ENCODE data around the gene HPSE.

The HPSE gene
- 11.0 to 19.3 (median 18.2) reads per million in 4 donors for total RNA-seq

DNA sequence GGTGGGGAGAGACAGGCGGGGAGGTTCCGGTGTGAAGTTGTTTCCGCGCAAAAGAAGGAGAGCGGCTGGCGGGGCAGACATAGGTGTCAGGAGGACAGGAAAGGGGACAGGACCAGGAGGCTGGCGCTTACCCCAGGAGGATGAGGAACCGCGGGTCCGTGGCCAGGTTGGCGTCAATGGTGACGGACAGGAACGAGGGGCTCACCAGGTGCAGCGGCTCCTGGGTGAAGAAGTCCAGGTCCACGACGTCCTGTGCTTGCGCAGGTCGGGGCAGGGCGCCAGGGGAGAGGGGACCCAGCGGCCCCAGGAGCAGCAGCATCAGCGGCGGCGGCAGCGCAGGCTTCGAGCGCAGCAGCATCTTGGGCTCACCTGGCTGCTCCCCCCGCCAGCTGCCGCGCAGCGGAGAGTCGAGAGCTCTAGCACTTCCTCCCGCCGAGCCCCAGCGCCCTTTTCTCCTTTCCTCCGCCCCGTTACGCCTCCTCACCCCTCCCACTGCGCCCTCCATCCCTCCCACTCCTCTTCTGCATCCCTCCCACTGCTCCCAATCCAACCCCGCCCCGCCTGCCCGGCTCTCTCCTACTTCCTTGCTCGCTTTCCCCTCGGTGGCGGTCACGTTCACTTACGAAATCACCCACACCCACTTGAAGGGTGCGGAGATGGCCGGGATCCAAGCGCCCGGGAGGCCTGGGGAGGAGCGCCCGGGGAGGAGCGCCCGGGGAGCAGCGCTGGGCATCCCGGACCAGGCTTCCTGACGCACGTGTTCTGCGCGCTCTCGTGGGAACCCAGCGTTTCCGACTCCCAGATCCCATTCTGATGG lies at the start of gene HPSE:
Gene HPSE (minus strand): TSS at position 424 of the 817 bp plus-strand sequence. CDS start 66 bp downstream, at position 358.
- peak; percentile 53 to 68 (median 59) for DNase-seq

DNA sequence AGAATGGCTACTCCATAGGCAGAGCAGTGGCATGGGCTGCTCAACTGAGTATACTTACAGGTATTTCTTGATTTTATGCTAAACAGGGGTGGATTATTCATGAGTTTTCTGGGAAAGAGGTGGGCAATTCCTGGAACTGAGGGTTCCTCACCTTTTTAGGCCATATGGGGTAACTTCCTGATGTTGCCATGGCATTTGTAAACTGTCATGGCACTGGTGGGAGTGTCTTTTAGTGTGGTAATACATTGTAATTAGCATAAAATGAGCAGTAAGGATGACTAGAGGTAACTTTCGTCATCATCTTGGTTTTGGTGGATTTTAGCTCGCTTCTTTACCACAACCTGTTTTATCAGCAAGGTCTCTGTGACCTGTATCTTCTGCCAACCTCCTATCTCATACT lies 48.2 kb upstream of the HPSE start:
- no peak for DNase-seq

DNA sequence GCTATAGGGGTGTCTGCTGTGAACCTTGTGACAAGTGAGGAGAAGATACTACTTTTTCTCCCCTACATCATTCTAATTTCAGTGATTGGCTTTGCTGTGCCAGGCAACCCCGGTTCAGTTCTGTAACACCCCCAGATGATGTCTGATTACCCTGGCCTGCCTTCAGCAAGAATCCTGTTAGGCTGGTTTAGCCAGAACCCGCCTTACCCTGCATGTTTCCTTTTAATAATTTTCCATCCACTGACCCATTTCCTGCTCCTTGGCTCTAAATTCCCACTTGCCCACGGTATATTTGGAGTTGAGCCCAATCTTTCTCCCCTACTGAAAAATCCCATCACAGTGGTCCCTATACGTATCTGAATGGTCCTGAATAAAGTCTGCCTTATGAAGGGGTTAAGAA lies 46.5 kb upstream of the HPSE start:
- DNase-seq: no peak

DNA sequence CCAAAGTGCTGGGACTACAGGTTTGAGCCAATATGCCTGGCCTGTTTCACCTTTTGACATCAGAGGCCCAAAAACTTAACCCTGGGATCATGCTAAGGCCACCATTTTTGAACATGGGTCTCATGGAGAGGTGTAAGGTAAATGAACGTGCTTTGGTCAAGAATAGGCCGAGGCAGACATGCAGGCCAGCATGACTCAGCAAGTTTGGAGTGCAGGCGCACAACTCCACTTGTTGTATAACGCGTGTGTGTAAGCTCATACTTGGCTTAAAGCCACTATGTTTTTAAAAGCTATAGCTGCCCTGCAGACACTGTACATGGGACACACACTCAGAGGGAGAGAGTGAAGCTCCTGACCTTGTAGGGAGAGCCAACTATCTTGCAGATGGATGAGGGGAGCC lies 43.8 kb upstream of the HPSE start:
- DNase-seq: peak in 1 of 5 donors; percentile 10

DNA sequence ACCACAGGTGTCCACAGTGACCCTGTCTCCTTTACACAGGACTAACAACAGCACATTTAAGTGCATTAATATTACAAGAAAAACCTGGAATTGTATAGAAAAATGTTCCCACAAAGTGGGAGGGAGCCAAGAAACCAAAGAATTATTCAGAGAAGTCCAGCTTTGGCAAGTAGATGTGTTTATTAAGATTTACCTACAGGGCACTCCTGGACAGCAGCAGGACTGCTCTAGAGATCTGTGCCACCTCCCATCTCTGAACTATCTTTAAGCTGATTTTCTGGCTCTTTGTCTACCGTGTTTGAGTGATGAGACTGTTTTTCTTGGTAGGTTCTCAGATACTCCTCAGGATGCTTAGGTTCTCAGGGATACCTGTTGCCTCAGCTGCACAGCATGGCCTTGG lies 38.3 kb upstream of the HPSE start:
- no peak for DNase-seq

DNA sequence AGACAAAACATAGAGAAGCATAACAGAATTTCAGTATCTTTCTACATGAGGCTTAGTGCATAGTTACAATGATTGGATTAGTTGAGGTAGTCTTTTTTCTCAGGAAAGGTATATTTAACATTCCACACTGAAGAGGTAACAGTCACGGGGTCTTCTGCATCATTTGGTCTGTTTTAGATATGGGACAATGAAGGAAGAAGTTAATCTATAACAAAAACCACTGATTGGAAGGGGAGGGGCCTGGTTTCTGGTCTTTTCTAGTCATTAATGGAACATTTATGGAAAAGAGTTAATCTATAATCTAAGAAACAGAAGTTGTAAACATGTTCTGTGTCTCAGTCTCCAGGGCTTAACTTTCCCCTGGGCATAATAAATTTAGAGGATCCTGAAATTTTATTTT lies 37.3 kb upstream of the HPSE start:
- no peak for DNase-seq

DNA sequence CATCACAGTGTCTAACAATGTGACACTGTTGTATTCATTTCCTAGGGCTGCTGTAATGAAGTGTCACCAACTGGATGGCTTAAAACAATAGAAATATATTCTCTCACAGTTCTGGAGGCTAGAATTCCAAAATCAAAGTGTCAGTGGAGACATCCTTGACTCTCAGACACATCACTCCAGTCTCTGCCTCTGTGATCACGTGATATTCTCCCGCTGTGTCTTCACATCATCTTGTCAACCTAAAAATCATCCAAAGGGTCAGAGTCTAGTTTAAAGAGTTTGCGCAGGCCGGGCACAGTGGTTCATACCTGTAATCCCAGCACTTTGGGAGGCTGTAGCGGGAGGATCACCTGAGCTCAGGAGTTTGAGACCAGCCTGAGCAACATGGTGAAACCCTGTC lies 36.6 kb upstream of the HPSE start:
- no peak for DNase-seq

DNA sequence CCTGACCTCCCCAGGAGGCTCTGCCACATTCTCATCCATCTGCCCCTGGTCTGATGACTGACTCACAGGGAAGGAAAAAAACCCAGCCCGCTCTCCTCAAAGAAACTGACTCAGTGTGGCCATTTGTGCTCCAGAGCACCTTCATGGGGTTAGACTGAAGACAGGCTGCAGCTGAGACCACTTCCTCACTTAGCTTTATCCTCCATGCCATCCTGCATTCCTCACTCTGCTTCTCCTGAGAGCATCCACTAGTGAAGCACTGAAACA lies 35.9 kb upstream of the HPSE start:
- DNase-seq: no peak

DNA sequence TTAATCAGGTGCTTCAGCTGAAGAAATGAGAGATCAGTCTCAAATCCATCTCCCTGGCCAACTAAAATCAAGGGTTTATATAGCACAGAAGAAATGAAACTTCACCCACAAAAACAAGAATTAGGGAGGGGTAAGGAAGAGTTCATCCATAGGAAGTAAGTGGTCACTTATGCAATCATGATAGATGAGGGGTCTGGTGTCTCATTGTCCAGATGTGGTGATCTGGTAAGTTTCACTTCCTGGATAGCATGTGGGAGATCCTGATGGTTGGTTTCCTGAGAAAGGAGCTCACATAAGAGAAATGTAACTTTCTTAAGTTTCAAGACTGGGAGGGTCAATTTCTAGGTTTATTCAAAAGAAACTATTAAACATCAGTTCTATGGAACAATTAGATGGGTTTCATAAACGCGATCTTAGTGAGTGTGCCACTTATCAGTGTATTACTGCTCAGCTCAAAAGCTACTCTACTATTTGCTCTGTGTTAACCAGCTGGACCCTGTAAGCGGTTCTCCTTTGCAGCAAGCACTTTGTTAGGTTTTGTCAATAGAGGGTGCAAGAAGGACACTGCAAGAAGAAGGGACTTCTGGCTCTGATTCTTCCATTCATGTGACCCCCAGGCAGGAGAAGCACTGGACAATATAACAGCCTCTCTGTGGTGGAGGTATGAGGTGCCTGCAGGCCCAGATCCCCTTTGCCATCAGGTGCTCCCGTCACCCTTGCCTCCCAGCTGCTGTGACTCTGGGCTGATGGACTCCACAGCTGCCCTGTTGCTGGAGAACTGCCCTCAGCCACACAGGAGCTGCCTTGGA lies 35.4 kb upstream of the HPSE start:
- no peak for DNase-seq

DNA sequence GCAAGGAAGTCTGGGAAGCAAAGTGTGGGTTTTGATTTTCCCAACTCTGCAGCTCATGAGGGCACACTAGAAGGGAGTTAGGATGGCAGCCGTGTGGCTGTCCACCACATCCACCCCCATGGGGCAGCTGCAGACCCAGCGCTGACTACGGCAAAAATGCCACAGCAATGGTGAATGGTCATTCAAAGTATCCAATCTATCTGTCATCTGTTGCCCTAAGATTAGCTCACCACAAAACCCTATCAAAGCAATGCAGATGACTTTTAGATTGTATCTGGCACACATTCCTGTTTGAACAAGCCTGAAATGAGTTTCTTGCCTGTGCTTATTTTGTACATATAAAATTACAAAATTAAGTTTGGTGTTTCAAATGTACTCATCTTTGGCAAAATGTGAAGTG lies 29.7 kb upstream of the HPSE start:
- no peak for DNase-seq

DNA sequence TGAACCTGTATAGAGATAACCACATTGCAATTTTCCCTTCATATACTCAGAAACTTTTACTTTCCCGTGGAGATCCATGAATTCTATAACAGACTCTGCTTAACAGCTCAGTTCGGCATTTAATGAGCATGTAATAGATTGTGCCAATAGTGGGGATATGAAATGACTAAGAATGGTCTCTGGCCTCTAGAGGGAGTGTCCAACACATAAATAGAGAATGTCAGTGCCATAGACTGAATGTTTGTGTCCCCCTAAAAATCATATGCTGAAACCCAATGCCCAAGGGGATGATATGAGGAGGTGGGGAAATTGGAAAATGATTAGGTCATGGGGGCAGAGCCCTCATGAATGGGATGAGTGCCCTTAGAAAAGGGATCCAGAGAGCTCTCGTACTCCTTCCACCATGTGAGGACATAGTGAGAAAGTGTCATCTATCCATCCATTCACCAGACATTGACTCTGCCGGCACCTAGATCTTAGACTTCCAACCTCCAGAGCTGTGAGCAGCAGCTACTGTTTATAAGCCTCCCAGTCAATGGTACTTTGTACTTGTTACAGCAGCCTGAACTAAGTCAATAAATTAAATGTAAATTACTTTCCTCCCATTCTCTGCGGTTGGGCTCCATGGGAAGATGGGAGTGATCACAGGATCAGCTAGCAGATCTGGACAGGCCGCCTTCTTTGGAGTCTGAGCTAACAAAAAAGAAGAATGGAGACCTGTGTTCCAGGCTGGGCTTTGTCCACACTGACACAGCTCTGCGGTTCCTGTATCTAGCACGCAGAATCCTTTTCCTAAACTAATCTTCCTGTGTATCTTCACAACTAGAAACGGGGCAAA lies 28.1 kb upstream of the HPSE start:
- DNase-seq: no peak

DNA sequence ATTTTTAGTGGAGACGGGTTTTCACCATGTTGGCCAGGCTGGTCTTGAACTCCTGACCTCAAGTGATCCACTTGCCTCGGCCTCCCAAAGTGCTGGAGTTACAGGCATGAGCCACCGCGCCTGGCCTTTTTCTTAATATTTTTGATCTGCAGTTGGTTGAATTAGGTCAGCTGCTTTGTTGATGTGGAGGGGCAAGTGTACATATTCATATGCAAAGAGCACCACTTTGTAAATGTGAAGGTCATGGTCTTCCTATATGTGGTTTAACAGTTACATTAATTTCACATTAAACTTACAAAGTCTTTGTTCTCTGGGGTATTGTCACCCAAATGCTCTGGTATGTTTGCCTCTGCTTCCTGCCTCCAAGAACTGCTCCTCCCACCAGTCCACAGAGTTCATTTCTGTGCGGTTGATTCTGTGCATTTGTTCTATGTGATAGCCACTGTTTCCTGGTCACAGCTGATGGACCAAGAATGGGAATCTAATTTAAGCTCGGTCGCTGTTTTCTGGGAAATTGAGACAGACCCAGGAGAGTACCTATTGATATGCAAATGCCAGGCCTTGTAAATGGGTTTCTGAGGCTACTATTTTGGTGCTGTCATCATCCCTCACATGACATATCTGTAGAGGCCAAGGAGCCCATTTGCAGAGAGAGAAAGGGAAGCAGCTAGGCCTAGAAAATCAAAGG lies 26.9 kb upstream of the HPSE start:
- no peak for DNase-seq

DNA sequence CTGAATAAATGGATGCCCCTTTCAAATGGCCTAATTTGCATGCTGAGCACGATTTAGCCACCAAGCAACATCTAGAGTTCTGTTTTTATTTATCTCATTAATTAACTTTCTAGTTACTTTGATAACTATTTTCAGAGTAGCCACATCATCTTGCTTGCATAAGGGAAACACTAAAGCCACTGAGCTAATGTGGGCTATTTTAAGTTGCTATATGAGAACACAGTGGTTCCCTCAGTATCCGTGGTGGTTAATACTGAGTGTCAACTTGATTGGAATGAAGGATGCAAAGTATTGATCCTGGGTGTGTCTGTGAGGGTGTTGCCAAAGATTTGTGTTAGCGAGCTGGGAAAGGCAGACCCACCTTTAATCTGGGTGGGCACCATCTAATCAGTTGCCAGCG lies 25.4 kb upstream of the HPSE start:
- DNase-seq: no peak

DNA sequence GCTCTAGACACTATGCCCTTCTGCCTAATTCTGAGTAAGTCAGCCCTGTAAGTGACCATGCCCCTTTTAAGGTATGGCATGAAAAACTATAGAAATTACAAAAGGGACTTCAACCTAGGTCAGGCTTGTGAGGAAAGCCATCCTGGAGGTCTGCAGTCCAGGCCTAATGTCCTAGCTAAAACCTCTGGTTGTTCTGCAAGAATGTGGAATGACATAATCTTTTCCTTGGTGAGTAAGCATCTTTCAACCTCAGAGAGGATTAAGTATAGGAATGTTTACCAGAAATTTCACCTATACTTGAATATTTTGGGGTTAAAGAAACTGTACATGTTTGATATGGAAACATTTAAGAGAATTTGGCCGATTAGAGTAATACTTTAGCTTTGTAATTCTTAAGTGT lies 23.8 kb upstream of the HPSE start:
- no peak for DNase-seq

DNA sequence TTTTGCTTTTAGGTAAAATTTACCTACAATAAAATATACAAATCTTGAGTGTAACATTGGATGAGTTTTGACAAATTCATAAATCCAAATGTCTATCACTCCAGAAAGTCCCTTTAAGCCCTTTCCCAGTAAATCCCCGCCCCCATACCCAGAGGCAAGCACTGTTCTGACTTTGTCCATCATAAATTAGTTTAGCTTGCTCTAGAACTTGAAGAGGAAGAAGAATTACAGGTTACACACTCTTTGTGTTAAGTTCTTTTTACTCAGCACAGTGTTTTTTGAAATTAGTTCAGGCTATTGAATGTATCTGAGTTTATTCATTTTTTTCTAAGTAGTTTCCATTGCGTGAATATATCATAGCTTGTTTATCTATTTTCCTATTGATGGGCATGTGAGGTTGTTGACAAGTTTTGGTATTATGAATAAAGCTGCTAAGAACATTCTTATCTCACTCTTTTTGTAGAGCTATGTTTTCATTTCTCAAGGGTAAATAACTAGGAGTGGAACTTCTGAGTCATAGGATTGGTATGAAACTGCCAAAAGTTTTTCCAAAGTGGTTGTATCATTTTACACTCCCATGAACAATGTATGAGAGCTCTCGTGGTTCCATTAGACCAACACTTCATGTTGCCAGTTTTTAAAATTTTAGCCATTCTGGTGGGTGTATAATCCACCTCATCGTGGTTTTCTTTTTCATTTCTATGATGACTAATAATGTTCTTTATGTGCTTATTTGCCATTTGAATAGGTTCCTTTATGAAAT lies 22.4 kb upstream of the HPSE start:
- DNase-seq: peak in 1 of 5 donors; percentile 52

DNA sequence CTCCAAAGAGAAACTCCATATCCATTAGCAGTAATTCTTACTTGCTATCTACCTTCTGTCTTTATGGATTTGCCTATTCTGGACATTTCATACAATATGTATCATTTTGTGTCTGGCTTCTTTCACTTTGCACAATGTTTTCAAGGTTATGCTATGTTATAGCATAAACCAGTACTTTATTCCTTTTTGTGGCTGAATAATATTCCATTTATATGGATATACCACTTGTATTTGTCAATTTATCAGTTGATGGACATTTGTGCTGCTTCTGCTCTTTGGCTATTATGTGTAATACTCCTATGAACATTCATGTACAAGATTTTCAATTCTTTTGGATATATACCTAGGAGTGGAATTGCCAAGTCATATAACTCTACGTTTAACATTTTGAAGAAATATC lies 18.9 kb upstream of the HPSE start:
- DNase-seq: no peak

DNA sequence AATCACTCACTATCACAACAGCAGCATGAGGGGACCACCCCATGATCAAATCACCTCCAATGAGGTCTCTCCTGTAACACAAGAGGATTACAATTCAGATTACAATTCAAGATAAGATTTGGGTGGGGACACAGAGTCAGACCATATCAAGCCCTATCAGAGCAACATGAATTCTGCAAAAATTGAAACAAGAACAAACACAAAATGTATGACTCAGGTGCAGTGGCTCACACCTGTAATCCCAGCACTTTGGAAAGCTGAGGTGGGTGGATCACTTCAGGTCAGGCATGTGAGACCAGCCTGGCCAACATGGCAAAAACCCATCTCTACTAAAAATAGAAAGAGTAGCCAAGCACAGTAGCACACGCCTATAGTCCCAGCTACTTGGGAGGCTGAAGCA lies 13.4 kb upstream of the HPSE start:
- DNase-seq: no peak

DNA sequence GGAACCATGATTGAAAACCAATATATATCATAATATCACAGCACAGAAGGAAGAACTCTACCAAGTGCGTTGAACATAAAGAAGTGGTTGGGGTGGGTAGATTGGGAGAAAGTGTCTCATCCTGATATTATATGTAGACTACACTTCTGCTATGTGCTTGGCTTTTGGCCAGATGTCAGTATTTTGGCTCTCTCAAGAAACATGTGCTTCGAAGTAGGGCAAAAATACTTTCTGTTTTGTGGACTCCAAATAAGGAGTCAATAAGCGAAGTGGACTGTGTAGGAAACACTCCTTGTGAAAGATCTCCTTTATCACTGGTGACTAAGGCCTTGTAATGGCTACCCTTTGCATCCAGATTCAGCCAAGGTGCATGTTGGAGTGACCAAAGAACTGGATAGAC lies 7.8 kb upstream of the HPSE start:
- no peak for DNase-seq

DNA sequence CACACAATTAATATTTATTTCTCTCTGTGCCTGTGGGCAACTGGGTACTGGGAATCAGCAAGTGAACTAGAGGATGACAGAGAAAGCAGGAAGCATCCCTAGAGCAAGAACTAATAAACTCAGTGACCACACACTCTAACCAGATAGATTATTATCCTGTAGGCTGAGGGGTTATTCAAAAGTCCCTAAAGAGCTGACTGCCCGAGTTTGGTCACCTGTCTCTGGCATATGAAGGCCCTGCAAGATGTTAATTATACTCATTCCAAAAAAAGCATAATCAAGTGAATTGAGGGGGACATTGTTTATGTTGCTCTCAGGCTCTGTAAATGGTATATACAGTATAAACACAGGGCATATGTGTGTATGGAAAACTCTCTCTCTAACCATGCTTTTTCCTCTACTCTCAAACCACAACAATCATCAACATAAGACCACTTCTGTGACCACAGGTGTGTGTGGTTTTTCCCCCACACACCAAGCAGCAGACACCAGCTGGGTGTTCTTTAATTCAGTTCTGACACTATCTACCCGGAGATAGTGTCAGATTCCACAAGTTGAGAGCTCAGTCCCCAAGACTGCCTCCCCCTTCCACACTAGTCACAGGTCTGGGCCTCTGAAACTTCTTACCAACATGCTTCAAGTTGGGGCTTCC lies 6.2 kb upstream of the HPSE start:
- peak in 1 of 5 donors; percentile 37 for DNase-seq

DNA sequence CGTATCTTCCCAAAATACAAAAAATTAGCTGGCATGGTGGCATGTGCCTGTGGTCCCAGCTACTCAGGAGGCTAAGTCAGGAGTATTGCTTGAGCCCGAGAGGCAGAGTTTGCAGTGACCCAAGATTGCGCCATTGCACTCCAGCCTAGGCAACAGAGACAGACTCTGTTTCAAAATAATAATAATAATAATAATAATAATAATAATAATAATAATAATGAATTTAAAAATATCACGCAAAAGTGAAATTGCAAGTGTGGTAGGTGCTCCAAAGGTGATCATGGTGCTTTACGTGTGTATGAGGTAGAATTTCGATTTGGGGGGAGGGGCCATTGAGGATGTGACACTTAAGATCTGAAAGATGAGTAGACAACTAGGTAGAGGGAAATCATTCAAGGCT lies 4.9 kb upstream of the HPSE start:
- DNase-seq: no peak

DNA sequence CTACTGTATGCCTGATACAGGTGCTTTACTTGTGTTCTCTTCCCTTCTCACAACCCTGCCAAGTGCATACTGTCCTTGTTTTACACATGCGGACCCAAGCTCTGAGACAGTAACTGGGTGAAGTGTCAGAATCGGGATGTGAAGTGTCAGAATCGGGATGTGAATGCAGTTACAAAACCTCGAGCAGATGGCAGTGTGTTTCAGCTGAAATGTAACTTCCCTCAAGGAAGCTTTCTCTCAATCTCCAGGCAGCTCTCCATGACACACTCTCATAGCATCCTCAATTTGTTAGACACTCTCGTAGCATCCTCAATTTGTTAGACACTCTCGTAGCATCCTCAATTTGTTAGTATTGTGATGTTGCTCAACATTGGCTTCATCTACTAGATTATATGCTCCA lies 1.1 kb upstream of the HPSE start:
- no peak for DNase-seq

DNA sequence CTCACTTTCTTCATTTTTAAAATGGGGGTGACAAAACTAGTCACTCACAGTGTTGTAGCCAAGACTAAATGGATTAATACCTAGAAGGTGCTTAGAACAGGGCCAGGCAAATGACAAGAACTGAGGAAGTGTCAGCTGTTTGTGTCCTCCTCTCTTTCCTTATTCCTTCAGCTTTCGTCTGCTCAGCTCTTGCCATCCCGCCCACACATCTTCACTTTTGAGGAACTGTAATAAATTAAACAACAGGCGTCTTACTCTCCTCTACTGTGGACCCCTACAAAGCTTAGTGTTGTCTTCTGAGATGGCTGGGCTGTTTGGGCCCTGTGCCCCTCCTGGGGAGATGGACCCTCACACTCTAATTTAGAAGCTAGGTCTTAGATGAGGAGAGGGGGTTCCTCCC lies 2.7 kb downstream of the HPSE start:
- DNase-seq: no peak

All from T-helper 1 cell (primary cell).